ENCODE measurements around the gene ADD3. TPM values are rescaled to one million over a fixed set of nuclear protein-coding genes. Genes with fewer than 3 reads are reported as not detected.

ADD3 gene
- 10 to 100 TPM; 44.0 to 81.5 TPM for total RNA-seq

GRCh38 chr10:110007701-110008517 lies at the start of gene ADD3:
TSS of gene ADD3 (plus strand) at chr10:110007984. CDS start at chr10:110100654, 92,670 bp downstream.
- ATAC-seq (peak; percentile 88 to 94), DNase-seq (ENCODE audit: low spot score) (peak; percentile 94)
- no peaks in the 10 kb centered on the region for H3K36me3 Mint-ChIP-seq
- H3K9me3 Mint-ChIP-seq, result no peaks in the 10 kb centered on the region
- peak within 1 kb of the TSS in 1 of 2 donors; percentile 93 for H3K27ac Mint-ChIP-seq
- no peaks in the 10 kb centered on the region for H3K27me3 Mint-ChIP-seq
- no peak within 1 kb of the TSS for H3K4me3 Mint-ChIP-seq
- peaks cover 28 to 40% of the 10 kb centered on the region in 2 donors for H3K4me1 Mint-ChIP-seq (ENCODE audit: low read depth in 2 of 2)

DNA sequence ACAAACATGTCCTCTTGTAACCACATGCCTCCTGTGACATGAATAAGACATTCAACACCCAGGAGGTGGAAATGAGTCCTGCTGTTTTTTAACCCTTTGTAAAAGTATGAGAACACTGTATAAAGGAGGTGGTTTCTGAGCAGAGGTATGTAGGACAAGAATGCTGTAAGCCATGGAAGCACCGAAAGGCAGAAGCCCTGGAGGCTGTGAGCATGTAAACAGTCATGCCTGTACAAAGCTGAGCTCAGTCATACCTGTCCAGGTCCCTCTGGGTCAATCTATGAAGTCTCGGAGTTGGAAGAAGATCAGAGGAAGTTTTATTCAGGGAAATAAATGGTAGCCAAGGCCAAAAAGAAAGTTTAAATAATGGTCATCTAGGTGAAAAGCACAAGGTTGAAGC lies 49.7 kb upstream of the ADD3 start:
- Mint-ChIP-seq H3K4me3 (no peak overlapping the region), H3K27me3 (peaks cover 0 to 3% of the 10 kb centered on the region in 2 donors), H3K4me1 (ENCODE audit: low read depth in 2 of 2) (peaks cover 0 to 7% of the 10 kb centered on the region in 2 donors), H3K36me3 (no peaks in the 10 kb centered on the region), H3K27ac (peak overlapping the region in 1 of 2 donors; percentile 45), H3K9me3 (no peaks in the 10 kb centered on the region)
- DNase-seq (ENCODE audit: low spot score) (no peak), ATAC-seq (no peak)

- H3K9me3 Mint-ChIP-seq, result no peaks in the 10 kb centered on the region
Observed at GRCh38 chr10:109959259-109960145, 48.3 kb upstream of the ADD3 start.

GRCh38 chr10:109960682-109961081 lies 47.1 kb upstream of the ADD3 start:
- peaks cover 2 to 12% of the 10 kb centered on the region in 2 donors for H3K4me1 Mint-ChIP-seq (ENCODE audit: low read depth in 2 of 2)
- no peaks in the 10 kb centered on the region for H3K27me3 Mint-ChIP-seq
- H3K9me3 Mint-ChIP-seq, result no peaks in the 10 kb centered on the region
- no peak overlapping the region for H3K27ac Mint-ChIP-seq
- ATAC-seq (no peak), DNase-seq (ENCODE audit: low spot score) (no peak)
- H3K36me3 Mint-ChIP-seq, result no peaks in the 10 kb centered on the region
- no peak overlapping the region for H3K4me3 Mint-ChIP-seq

More at GRCh38 chr10:109959259-109960145, 48.3 kb upstream of the ADD3 start:
- no peaks in the 10 kb centered on the region for H3K36me3 Mint-ChIP-seq
- H3K27ac Mint-ChIP-seq, result no peak overlapping the region
- H3K27me3 Mint-ChIP-seq, result no peaks in the 10 kb centered on the region
- DNase-seq (ENCODE audit: low spot score), result no peak
- H3K4me3 Mint-ChIP-seq, result no peak overlapping the region
- no peak for ATAC-seq
- H3K4me1 Mint-ChIP-seq (ENCODE audit: low read depth in 2 of 2), result peaks cover 2 to 12% of the 10 kb centered on the region in 2 donors

DNA sequence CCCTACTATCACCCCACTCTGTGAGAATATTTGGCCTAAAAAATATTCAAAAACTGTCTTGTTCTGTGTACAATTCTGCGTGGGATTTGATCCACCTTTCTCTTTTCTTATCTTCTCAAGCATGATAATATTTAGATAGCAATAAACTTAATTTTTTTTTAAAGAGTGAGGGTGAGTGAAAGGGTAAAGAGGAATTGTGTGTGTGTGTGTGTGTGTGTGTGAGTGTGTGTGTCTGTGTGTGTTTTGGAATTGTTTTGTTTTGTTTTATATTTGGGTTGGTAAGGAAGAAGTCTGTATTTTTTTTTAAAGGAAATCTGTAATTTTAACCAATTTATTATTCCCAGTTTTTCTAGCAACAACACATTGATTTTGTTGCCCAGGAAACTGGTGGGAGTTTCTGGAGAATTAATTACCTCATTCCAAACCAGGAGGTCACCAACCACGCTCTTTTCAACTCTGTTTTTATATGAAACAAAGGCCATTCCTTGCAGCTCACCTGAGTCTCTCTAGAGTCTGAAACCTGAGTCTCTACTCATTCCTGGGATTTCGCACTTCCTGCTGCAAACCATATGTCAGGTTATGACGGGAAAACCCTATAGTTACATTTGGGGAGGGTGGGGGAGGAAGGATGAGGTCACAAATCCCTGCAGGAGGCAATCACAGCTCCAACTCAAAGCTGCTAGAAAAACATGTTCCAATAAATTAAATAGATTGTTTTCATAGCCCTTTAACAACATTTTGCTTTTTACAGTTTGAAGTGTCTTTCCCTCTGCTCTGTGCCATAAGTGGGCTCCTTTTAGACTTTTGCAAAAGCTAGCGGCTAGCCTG lies 46.4 kb upstream of the ADD3 start:
- H3K4me3 Mint-ChIP-seq, result no peak overlapping the region
- H3K9me3 Mint-ChIP-seq, result no peaks in the 10 kb centered on the region
- no peaks in the 10 kb centered on the region for H3K27me3 Mint-ChIP-seq
- no peak for DNase-seq (ENCODE audit: low spot score)
- H3K4me1 Mint-ChIP-seq (ENCODE audit: low read depth in 2 of 2), result peaks cover 2 to 12% of the 10 kb centered on the region in 2 donors
- no peak overlapping the region for H3K27ac Mint-ChIP-seq
- ATAC-seq, result no peak
- no peaks in the 10 kb centered on the region for H3K36me3 Mint-ChIP-seq

DNA sequence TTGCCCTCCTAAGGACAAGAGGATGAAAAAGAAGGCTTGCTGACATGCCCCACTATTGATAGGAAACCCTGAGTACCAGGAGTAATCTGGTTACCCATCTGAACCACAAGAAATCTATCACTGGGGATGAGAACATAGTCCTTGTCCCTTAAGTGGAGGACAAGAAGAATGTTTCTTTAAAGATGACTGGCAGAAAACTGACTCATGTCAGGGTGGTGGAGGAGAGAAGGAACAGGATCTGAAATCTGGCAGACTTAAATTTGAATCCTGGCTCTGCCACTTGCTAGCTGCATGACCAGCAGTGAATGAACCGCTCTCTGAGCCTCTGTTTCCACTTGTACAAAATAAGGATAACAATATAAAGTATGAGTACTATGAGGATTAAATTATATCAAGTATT lies 45.5 kb upstream of the ADD3 start:
- H3K4me3 Mint-ChIP-seq, result no peak overlapping the region
- no peaks in the 10 kb centered on the region for H3K9me3 Mint-ChIP-seq
- H3K27me3 Mint-ChIP-seq, result no peaks in the 10 kb centered on the region
- H3K36me3 Mint-ChIP-seq, result no peaks in the 10 kb centered on the region
- peaks cover 2 to 5% of the 10 kb centered on the region in 2 donors for H3K4me1 Mint-ChIP-seq (ENCODE audit: low read depth in 2 of 2)
- ATAC-seq (no peak), DNase-seq (ENCODE audit: low spot score) (no peak)
- H3K27ac Mint-ChIP-seq, result no peak overlapping the region

GRCh38 chr10:109963439-109963838 lies 44.3 kb upstream of the ADD3 start:
- Mint-ChIP-seq H3K27ac (no peak overlapping the region), H3K27me3 (no peaks in the 10 kb centered on the region), H3K9me3 (no peaks in the 10 kb centered on the region), H3K36me3 (no peaks in the 10 kb centered on the region), H3K4me1 (ENCODE audit: low read depth in 2 of 2) (peaks cover 2 to 5% of the 10 kb centered on the region in 2 donors), H3K4me3 (no peak overlapping the region)
- no peak for ATAC-seq
- no peak for DNase-seq (ENCODE audit: low spot score)

GRCh38 chr10:109964318-109964717 lies 43.5 kb upstream of the ADD3 start:
- H3K27ac Mint-ChIP-seq, result no peak overlapping the region
- H3K36me3 Mint-ChIP-seq, result no peaks in the 10 kb centered on the region

DNA sequence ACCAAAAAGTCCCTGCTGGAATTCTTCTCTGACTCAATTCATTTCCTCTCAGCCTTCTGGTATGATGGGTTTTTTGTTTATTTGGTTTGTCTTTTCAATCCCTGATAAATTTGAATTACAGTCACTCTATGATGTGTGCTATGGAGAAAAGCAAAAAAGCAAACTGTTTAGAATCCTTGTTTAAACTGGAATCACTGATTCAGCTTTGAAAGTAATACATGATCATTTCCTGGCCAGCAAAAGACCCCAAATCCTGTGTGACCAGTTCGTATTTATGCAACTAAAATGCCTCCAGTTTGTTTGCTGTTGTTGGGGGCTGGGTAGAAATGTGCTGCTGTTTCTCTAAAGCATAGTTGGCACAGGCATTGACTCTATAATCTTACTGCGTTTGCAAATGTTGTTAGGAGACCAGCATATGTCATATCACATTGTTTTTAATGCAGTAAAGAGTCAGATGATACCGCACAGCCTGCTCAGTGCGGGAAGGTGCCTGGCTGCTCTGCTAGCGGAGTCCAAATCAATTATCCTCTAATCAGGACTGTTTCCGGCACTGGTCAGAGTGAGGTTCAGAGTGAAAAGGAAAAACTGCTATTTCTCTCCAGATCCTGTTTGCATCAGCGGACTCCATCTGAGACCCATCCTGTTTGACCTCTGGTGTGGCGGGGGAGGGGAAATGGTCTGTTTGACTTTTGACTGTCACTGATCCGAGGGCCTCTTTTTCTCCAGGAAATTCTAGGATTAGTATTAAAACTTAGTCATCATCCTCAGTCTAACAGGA lies 40.6 kb upstream of the ADD3 start:
- DNase-seq (ENCODE audit: low spot score) (no peak), ATAC-seq (no peak)
- Mint-ChIP-seq H3K4me3 (no peak overlapping the region), H3K36me3 (no peaks in the 10 kb centered on the region), H3K27me3 (peaks cover 0 to 2% of the 10 kb centered on the region in 2 donors), H3K9me3 (no peaks in the 10 kb centered on the region), H3K27ac (no peak overlapping the region), H3K4me1 (ENCODE audit: low read depth in 2 of 2) (peaks cover 2 to 5% of the 10 kb centered on the region in 2 donors)

More at GRCh38 chr10:109964318-109964717, 43.5 kb upstream of the ADD3 start:
- Mint-ChIP-seq H3K27me3 (peaks cover 0 to under 1% of the 10 kb centered on the region in 2 donors), H3K4me3 (no peak overlapping the region), H3K4me1 (ENCODE audit: low read depth in 2 of 2) (peaks cover 2 to 5% of the 10 kb centered on the region in 2 donors), H3K9me3 (no peaks in the 10 kb centered on the region)
- DNase-seq (ENCODE audit: low spot score) (no peak), ATAC-seq (no peak)

- no peaks in the 10 kb centered on the region for H3K9me3 Mint-ChIP-seq
- peaks cover 0 to 2% of the 10 kb centered on the region in 2 donors for H3K27me3 Mint-ChIP-seq
- ATAC-seq, result no peak
- no peak for DNase-seq (ENCODE audit: low spot score)
- no peak overlapping the region for H3K27ac Mint-ChIP-seq
- no peaks in the 10 kb centered on the region for H3K36me3 Mint-ChIP-seq
- no peak overlapping the region for H3K4me3 Mint-ChIP-seq
- peaks cover 2 to 5% of the 10 kb centered on the region in 2 donors for H3K4me1 Mint-ChIP-seq (ENCODE audit: low read depth in 2 of 2)
Observed at GRCh38 chr10:109967739-109968088, 40.1 kb upstream of the ADD3 start.

DNA sequence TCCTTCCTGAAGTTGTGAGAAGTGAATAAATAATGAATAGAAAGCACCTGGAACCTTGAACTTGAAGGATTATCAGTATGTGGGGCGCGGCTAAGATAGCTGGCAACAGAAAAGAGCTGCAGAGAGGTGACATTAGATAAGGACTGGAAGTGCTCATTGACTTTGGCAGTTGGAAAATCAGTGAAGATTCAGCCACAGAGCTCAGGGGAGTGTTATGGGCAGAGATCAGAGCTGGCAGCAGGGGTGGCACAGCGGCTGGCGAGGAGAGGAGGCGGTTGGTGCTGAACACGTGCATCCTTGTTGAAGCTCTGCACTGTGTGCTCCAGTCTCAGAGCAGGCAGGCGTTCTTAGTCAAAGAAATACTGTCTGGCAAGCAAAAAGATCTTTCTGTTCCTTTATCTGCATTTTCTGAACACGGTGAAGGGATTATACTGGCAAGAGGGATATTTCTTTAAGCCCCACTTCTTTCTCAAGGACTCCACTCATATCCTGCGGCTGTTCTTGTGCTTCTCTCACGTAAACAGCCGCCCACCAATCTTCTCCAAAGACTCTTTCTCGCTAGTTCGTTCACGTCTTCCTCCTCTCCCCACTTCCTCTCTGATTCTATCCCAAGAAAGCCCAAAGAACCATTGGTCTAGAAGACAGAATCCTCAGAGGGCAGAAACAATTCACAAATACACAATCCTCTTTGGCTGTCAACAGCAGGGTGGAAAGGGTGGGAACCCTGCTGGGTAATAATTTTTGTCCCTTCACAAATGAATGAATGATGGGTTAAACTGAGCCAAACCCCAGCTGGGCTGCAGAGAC lies 38.6 kb upstream of the ADD3 start:
- Mint-ChIP-seq H3K27ac (no peak overlapping the region), H3K9me3 (no peaks in the 10 kb centered on the region), H3K4me1 (ENCODE audit: low read depth in 2 of 2) (peaks cover 0 to 2% of the 10 kb centered on the region in 2 donors), H3K36me3 (no peaks in the 10 kb centered on the region), H3K27me3 (peaks cover 0 to 2% of the 10 kb centered on the region in 2 donors), H3K4me3 (no peak overlapping the region)
- no peak for DNase-seq (ENCODE audit: low spot score)
- no peak for ATAC-seq

DNA sequence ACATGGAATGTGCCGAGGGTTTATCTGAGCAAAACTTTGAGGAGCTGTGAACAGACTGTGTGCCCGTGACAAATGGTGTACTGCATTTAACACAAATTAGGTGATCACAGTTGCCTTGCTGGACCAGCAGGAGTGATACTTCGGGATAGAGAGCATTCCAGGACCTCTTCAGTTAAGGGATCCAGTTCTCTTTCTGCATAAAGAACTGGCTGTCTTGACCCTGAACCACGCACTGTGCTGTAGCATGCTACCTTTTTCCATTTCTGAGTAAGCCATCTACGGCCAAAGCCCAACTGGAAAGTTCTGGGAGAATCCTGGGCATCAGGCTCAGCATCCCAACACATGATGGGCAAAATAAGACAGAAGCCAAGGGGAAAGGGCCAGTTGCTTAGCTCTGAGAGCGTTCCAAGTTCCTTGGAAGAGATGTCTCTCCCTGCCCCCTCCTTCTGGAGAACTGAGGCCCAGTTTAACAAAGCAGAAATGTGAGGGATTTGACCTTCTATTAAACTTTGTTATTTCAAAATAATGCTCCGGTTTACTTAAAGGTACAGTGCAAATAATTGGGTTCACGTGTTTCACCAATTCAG lies 37.9 kb upstream of the ADD3 start:
- Mint-ChIP-seq H3K9me3 (no peaks in the 10 kb centered on the region), H3K27me3 (peaks cover 0 to 2% of the 10 kb centered on the region in 2 donors), H3K4me1 (ENCODE audit: low read depth in 2 of 2) (no peaks in the 10 kb centered on the region), H3K4me3 (no peak overlapping the region), H3K36me3 (no peaks in the 10 kb centered on the region), H3K27ac (no peak overlapping the region)
- no peak for DNase-seq (ENCODE audit: low spot score)
- no peak for ATAC-seq
